Body of pancreas (tissue), 4 donors: ENCODE results near the gene CAMKMT.

Source experiments
- POLR2A ChIP-seq, 3 donors: fragments of 450-650 bp; IDR thresholded peaks; one replicate each; pipeline ENCODE4 v1.6.1; 2016; ENCODE audit warnings: antibody characterized with exemption in 3 of 3, mild to moderate bottlenecking in 2 of 3
- TF ChIP-seq, protein P1 (sequence below), 7 experiments: fragments of 450-650 bp in 4 of 7; fragments of 200-600 bp in 3 of 7; sonication (generic) in 3 of 7; IDR thresholded peaks; one replicate each; pipeline ENCODE4 v1.5.1; 2016 to 2019; ENCODE audit warnings: antibody characterized with exemption in 7 of 7

DNA sequence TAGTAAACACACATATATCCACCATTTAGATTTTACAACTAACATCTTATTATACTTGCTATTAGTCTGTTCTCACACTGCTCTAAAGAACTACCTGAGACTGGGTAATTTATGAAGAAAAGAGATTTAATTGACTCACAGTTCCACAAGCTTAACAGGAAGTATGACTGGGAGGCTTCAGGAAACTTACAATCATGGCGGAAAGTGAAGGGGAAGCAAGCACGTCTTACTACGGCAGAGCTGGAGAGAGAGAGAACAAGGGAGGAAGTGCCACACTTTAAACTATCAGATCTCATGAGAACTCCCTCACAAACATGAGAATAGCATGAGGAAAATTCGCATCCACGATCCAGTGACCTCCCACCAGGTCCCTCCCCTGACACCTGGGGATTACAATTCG lies 240.7 kb downstream of the CAMKMT start:
- TF ChIP-seq POLR2A (IDR thresholded peaks at IDR 0.05) = no peak
- TF ChIP-seq, protein P1, sequence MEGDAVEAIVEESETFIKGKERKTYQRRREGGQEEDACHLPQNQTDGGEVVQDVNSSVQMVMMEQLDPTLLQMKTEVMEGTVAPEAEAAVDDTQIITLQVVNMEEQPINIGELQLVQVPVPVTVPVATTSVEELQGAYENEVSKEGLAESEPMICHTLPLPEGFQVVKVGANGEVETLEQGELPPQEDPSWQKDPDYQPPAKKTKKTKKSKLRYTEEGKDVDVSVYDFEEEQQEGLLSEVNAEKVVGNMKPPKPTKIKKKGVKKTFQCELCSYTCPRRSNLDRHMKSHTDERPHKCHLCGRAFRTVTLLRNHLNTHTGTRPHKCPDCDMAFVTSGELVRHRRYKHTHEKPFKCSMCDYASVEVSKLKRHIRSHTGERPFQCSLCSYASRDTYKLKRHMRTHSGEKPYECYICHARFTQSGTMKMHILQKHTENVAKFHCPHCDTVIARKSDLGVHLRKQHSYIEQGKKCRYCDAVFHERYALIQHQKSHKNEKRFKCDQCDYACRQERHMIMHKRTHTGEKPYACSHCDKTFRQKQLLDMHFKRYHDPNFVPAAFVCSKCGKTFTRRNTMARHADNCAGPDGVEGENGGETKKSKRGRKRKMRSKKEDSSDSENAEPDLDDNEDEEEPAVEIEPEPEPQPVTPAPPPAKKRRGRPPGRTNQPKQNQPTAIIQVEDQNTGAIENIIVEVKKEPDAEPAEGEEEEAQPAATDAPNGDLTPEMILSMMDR (IDR thresholded peaks at IDR 0.05) = no peak
